ENCODE measurements around the gene ISM1. TPM values are rescaled to one million over a fixed set of nuclear protein-coding genes. Genes with fewer than 3 reads are reported as not detected.

Gene ISM1
- polyA plus RNA-seq, 1 experiment: not detected

- DNase-seq (ENCODE audit: low read depth, low spot score): no peak
- CTCF ChIA-PET: no interaction called here
- Histone ChIP-seq H3K27me3 (ENCODE audit: control insufficient read depth, insufficient read depth, low read length) (no peaks in the 10 kb centered on the region), H3K4me3 (ENCODE audit: low read depth, low read length) (no peak overlapping the region), H3K27ac (ENCODE audit: low read depth, low read length) (no peak overlapping the region), H3K9me3 (ENCODE audit: control insufficient read depth, insufficient read depth, low read length) (no peaks in the 10 kb centered on the region)
- TF ChIP-seq CTCF (IDR thresholded peaks at IDR 0.05; ENCODE audit: low read depth, low read length): no peak
- POLR2A ChIA-PET: no interaction called here
Measured at GRCh38 chr20:13255356-13255755, 34.3 kb downstream of the ISM1 start.

GRCh38 chr20:13256606-13257005 is 35.5 kb downstream of the ISM1 start:
- POLR2A ChIA-PET: no interaction called here
- no peak for DNase-seq (ENCODE audit: low read depth, low spot score)
- CTCF ChIA-PET: interaction anchor here (0.8 to 1.0 kb wide), 2 partner anchors 135 to 138 kb away, joined by 3 read pairs; no protein-coding TSS in a partner anchor
- no peak overlapping the region for H3K4me3 ChIP-seq (ENCODE audit: low read depth, low read length)
- no peaks in the 10 kb centered on the region for H3K27me3 ChIP-seq (ENCODE audit: control insufficient read depth, insufficient read depth, low read length)
- no peak overlapping the region for H3K27ac ChIP-seq (ENCODE audit: low read depth, low read length)
- no peaks in the 10 kb centered on the region for H3K9me3 ChIP-seq (ENCODE audit: control insufficient read depth, insufficient read depth, low read length)
- no peak for TF ChIP-seq CTCF (IDR thresholded peaks at IDR 0.05; ENCODE audit: low read depth, low read length)

GRCh38 chr20:13259921-13260320 is 38.8 kb downstream of the ISM1 start:
- no peak overlapping the region for H3K4me3 ChIP-seq (ENCODE audit: low read depth, low read length)
- no peak overlapping the region for H3K27ac ChIP-seq (ENCODE audit: low read depth, low read length)
- H3K9me3 ChIP-seq (ENCODE audit: control insufficient read depth, insufficient read depth, low read length): no peaks in the 10 kb centered on the region
- no peak for TF ChIP-seq CTCF (IDR thresholded peaks at IDR 0.05; ENCODE audit: low read depth, low read length)
- DNase-seq (ENCODE audit: low read depth, low spot score): no peak
- no peaks in the 10 kb centered on the region for H3K27me3 ChIP-seq (ENCODE audit: control insufficient read depth, insufficient read depth, low read length)
- CTCF ChIA-PET: interaction anchor here (0.7 to 1.5 kb wide), 4 partner anchors 10 to 528 kb away, joined by 3 to 6 read pairs (median 3); no protein-coding TSS in a partner anchor
- POLR2A ChIA-PET: no interaction called here

GRCh38 chr20:13260650-13261279 is 39.7 kb downstream of the ISM1 start:
- ChIA-PET POLR2A (no interaction called here), CTCF (interaction anchor here (0.7 to 2.4 kb wide), 12 partner anchors 10 to 527 kb away, joined by 3 to 13 read pairs (median 3); no protein-coding TSS in a partner anchor)
- H3K27me3 ChIP-seq (ENCODE audit: control insufficient read depth, insufficient read depth, low read length): no peaks in the 10 kb centered on the region
- no peaks in the 10 kb centered on the region for H3K9me3 ChIP-seq (ENCODE audit: control insufficient read depth, insufficient read depth, low read length)
- DNase-seq (ENCODE audit: low read depth, low spot score): no peak
- no peak for TF ChIP-seq CTCF (IDR thresholded peaks at IDR 0.05; ENCODE audit: low read depth, low read length)
- no peak overlapping the region for H3K4me3 ChIP-seq (ENCODE audit: low read depth, low read length)
- H3K27ac ChIP-seq (ENCODE audit: low read depth, low read length): no peak overlapping the region

- no peak overlapping the region for H3K27ac ChIP-seq (ENCODE audit: low read depth, low read length)
- no peak overlapping the region for H3K4me3 ChIP-seq (ENCODE audit: low read depth, low read length)
- no peaks in the 10 kb centered on the region for H3K27me3 ChIP-seq (ENCODE audit: control insufficient read depth, insufficient read depth, low read length)
- H3K9me3 ChIP-seq (ENCODE audit: control insufficient read depth, insufficient read depth, low read length): no peaks in the 10 kb centered on the region
- TF ChIP-seq CTCF (IDR thresholded peaks at IDR 0.05; ENCODE audit: low read depth, low read length): peak; percentile 83
- peak; percentile 8 for DNase-seq (ENCODE audit: low read depth, low spot score)
- ChIA-PET POLR2A (no interaction called here), CTCF (interaction anchor here (0.5 to 2.4 kb wide), 19 partner anchors 11 to 509 kb away, joined by 3 to 13 read pairs (median 3); no protein-coding TSS in a partner anchor)
Measured at GRCh38 chr20:13261460-13262301, 40.6 kb downstream of the ISM1 start.
